ENCODE measurements around the gene ATAD3A. TPM values are rescaled to one million over a fixed set of nuclear protein-coding genes. Genes with fewer than 3 reads are reported as not detected.

ATAD3A gene
- total and polyA plus RNA-seq, 12 donors: 7.8 to 46.3 (median 28.7) TPM

DNA sequence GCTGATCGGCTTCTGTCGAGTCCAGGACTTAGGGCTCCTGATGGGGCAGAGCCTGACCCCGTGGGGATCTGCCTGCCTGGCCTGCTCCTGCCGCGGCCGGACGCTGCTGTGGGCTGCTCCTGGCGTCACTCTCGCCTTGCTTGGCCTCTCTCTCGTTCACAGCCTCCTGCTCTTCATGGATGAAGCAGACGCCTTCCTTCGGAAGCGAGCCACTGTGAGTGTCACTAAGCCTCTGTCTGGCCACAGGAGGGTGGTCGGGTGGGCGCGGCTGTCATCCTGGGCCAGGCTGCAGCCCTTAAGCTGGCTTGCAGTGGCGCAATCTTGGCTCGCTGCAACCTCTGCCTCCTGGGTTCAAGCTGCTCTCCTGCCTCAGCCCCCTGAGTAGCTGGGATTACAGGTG is 24.3 kb upstream of the ATAD3A start:
- H3K27ac ChIP-seq: no peak overlapping the region
- intact Hi-C loops (cut with DNase I): no loop called here
- peaks cover 0 to 54% of the 10 kb centered on the region in 2 donors for H3K36me3 ChIP-seq (replicated peaks in 1 of 2)
- no peak for DNase-seq
- H3K9me3 ChIP-seq (replicated peaks in 1 of 3): no peaks in the 10 kb centered on the region
- H3K4me3 ChIP-seq: no peak overlapping the region
- WGBS, 4 donors: 94 to 97% (median 95%) methylated on average over 9 to 18 of the region's 18 CpGs
- no peaks in the 10 kb centered on the region for H3K27me3 ChIP-seq
- TF ChIP-seq, protein P1, sequence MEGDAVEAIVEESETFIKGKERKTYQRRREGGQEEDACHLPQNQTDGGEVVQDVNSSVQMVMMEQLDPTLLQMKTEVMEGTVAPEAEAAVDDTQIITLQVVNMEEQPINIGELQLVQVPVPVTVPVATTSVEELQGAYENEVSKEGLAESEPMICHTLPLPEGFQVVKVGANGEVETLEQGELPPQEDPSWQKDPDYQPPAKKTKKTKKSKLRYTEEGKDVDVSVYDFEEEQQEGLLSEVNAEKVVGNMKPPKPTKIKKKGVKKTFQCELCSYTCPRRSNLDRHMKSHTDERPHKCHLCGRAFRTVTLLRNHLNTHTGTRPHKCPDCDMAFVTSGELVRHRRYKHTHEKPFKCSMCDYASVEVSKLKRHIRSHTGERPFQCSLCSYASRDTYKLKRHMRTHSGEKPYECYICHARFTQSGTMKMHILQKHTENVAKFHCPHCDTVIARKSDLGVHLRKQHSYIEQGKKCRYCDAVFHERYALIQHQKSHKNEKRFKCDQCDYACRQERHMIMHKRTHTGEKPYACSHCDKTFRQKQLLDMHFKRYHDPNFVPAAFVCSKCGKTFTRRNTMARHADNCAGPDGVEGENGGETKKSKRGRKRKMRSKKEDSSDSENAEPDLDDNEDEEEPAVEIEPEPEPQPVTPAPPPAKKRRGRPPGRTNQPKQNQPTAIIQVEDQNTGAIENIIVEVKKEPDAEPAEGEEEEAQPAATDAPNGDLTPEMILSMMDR (IDR thresholded peaks at IDR 0.05): no peak
- no peak for TF ChIP-seq POLR2A (IDR thresholded peaks at IDR 0.05)
- H3K4me1 ChIP-seq (replicated peaks in 1 of 2): no peaks in the 10 kb centered on the region

DNA sequence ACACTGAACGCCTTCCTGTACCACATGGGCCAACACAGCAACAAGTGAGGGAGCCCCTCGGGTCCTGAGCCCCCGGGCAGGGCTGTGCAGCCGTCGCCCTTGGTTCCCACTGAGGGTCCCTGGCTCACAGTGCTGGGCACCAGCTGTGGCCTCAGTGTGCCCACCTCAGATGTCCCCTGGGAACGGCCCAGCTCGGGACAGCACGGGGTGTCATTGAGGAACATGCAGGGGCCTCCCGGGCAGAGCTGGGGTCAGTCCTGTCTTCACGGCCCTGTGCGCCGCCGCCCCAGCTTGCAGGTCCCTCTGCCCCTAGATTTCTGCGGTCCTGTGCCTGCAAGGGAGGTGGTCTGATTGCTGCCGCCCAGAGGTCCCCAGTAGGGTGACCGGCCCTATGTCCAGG is 22.7 kb upstream of the ATAD3A start:
- H3K36me3 ChIP-seq (replicated peaks in 1 of 2): peaks cover 0 to 42% of the 10 kb centered on the region in 2 donors
- intact Hi-C loops (cut with DNase I): no loop called here

DNA sequence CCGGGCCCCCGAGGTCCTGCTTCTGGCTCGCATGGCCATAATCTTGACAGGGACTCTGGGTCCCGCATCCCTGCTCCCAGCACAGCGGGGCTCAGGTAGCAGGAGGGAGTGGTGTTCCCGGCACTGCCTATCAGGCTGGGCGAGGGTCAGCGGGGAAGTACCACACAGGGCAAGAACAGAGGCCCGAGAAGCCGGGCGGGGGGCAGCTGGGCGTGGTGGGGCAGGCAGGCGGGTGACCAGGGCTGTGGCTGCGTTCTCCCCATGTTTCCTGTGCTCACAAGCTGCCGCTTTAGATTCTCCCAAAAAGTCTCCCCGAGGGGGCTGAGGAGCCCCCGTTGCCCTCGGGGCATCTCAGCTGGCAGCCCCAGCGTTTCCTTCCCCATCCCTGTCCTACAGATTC is 22.1 kb upstream of the ATAD3A start:
- H3K4me1 ChIP-seq (replicated peaks in 1 of 2): no peaks in the 10 kb centered on the region
- no peak for DNase-seq
- no peak overlapping the region for H3K27ac ChIP-seq
- TF ChIP-seq, protein P1 (IDR thresholded peaks at IDR 0.05): no peak
- no peak for TF ChIP-seq POLR2A (IDR thresholded peaks at IDR 0.05)
- H3K9me3 ChIP-seq (replicated peaks in 1 of 3): no peaks in the 10 kb centered on the region
- H3K4me3 ChIP-seq: no peak overlapping the region
- intact Hi-C loops (cut with DNase I): no loop called here
- H3K36me3 ChIP-seq (replicated peaks in 1 of 2): peaks cover 0 to 42% of the 10 kb centered on the region in 2 donors
- H3K27me3 ChIP-seq: no peaks in the 10 kb centered on the region
- 93 to 97% (median 95%) methylated on average over 17 to 19 of the region's 19 CpGs for WGBS, 4 donors

More for the DNA sequence above, 22.7 kb upstream of the ATAD3A start:
- no peaks in the 10 kb centered on the region for H3K9me3 ChIP-seq (replicated peaks in 1 of 3)
- no peaks in the 10 kb centered on the region for H3K4me1 ChIP-seq (replicated peaks in 1 of 2)
- WGBS, 4 donors: 93 to 98% (median 95%) methylated on average over 6 to 16 of the region's 16 CpGs
- TF ChIP-seq POLR2A (IDR thresholded peaks at IDR 0.05): no peak
- TF ChIP-seq, protein P1 (IDR thresholded peaks at IDR 0.05): no peak
- no peak for DNase-seq
- no peak overlapping the region for H3K27ac ChIP-seq
- H3K27me3 ChIP-seq: no peaks in the 10 kb centered on the region
- H3K4me3 ChIP-seq: no peak overlapping the region

DNA sequence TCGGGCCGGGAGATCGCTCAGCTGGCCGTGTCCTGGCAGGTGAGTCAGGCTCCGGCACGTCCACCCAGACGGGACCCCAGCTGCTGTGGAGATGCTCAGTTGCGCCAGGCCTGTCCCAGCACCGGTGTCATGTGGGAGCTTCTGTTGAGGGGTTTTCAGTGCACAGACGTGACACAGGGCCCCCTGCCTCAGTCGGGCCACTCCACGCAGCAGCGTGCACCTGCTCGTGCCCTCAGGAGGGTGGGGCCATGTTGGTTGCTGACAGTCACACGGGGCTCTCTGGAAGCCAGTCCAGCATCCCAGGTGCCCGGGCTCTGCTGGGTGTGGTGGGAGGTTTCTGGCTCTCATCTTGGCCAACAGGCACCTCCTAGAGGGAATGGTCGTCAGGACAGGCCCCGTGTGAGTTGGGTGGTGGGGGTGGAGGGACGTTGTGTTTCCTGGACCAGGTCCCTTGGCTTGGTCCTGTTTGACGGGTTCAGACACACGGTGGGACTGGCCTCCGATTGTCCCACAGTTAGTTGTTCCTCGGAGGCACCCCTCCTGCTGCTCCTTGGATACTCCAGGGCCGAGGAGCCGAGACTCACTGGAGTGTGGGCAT is 21.2 kb upstream of the ATAD3A start:
- H3K4me3 ChIP-seq: no peak overlapping the region
- no peaks in the 10 kb centered on the region for H3K27me3 ChIP-seq
- intact Hi-C loops (cut with DNase I): no loop called here
- H3K9me3 ChIP-seq (replicated peaks in 1 of 3): no peaks in the 10 kb centered on the region
- peaks cover 0 to 45% of the 10 kb centered on the region in 2 donors for H3K36me3 ChIP-seq (replicated peaks in 1 of 2)
- no peak for DNase-seq
- WGBS, 4 donors: 94 to 100% (median 96%) methylated on average over 6 to 18 of the region's 25 CpGs
- TF ChIP-seq POLR2A (IDR thresholded peaks at IDR 0.05): no peak
- TF ChIP-seq, protein P1 (IDR thresholded peaks at IDR 0.05): no peak
- H3K4me1 ChIP-seq (replicated peaks in 1 of 2): no peaks in the 10 kb centered on the region
- H3K27ac ChIP-seq: no peak overlapping the region
